Left ventricle myocardium superior (tissue), 1 donor: ENCODE measurements around the gene NUP210. TPM values are rescaled to one million over a fixed set of nuclear protein-coding genes. Genes with fewer than 3 reads are reported as not detected.
A peak's percentile ranks its signal among the peaks of the same experiment; 100 is the strongest.
"Not testable (repeated sequence)": the region's sequence is repeated elsewhere in the genome, so short reads cannot be mapped to it uniquely, and the experiment has no call there.

ENCODE experiments used
- ATAC-seq: fragments of 200-7000 bp; cut with Tn5 transposase; one replicate; pipeline ENCODE4 v1.9.1; 2020; ENCODE audit warnings: mild to moderate bottlenecking, moderate library complexity
- DNase-seq: peaks from one replicate; pipeline ENCODE4 v3.0.0-alpha.2; 2020
- intact Hi-C: fragments of 100-400 bp; cut with micrococcal nuclease; formaldehyde crosslinking; loops from one replicate; pipeline ENCODE4 v1.11.0; 2022
- total RNA-seq: library from RNA; stranded (reverse); fragmentation: NEBNext Ultra II Directional; extraction: Animal tissue kit (Norgen Biotek cat#: 25700); gene quantifications from one replicate; pipeline ENCODE4 v1.2.1, GENCODE V29; 2021
- donor health status: DM: no; HTN: yes; CAD: no; lungs with severe emphysema.

NUP210 gene
- total RNA-seq, 1 donor from 2014 or later: 3.9 TPM

DNA sequence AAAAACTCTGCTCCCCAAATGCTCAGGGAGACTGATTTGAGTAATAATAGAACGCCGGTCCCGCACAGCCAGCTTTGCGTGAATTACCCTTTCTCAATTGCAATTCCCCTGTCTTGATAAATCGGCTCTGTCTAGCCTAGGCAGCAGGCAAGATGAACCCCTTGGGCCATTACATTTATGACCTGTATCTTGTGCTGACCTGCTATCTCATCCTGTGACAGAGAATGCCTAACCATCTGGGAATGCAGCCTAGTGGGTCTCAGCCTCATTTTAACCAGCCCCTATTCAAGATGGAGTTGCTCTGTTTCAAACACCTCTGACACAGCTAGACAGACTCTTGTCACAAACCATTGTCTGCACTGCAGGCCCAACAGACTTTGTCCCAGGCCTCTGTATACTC, 13.8 kb upstream of the NUP210 start:
- DNase-seq: no peak
- ATAC-seq: no peak
- intact Hi-C loops: no loop called here

DNA sequence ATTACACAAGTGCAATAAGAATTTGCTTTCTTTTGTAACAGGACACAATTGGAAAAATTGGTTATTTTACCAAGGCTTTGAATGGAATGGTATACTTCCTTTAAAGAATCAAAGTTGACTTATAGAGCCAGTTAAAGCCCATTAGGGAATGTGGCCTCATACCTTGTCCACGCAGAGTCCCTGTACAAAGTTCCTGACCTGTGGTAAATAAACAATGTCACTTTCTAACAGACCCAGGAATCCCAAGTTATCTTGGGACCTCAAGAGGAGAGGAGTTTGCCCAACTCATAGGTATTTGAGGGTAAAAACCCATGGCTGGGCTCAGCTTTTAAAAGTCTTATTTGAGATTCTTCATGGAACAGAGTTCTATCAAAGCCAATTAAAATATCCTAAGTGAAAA, 12.0 kb upstream of the NUP210 start:
- intact Hi-C loops: no loop called here

DNA sequence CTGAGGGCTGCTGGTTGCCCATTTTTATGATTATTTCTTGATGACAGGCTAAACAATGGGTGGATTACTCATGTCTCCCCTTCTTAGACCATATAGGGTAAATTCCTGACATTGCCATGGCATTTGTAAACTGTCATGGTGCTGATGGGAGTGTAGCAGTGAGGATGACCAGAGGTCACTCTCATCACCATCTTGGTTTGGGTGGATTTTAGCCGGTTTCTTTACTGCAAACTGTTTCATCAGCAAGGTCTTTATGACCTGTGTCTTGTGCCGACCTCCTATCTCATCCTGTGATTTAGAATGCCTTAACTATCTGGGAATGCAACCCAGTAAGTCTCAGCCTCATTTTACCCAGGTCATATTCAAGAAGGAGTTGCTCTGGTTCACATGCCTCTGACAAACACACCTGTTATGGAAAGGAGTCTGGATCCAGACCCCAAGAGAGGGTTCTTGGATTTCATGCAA, 10.3 kb upstream of the NUP210 start:
- ATAC-seq, DNase-seq, intact Hi-C loops: not testable (repeated sequence)

More for the DNA sequence above, 12.0 kb upstream of the NUP210 start:
- DNase-seq (no peak), ATAC-seq (no peak)

DNA sequence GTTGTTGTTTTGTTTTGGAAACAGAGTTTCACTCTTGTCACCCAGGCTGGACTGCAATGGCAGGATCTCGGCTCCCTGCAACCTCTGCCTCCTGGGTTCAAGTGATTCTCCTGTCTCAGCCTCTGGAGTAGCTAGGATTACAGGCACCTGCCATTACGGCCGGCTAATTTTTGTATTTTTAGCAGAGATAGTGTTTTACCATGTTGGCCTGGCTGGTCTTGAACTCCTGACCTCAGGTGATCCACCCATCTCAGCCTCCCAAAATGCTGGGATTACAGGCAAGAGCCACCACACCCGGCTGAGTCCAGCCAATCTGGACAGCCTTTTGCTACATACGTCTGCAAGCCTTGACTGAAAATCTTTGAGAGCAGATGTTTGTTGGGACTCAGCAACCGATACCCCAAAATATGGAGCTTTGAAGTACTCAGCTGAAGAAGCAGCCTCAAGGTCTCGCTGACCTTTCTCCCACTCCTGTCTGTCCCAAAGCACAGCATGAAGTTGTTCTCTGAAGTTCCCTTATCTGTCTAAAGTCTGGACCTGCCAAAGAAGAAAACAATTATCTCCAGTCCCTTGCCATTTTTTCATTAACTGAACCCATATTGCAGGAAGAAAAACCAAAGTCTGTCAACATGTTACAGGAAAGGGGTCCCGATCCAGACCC, 9.6 kb upstream of the NUP210 start:
- DNase-seq: no peak
- ATAC-seq: no peak
- intact Hi-C loops: no loop called here

DNA sequence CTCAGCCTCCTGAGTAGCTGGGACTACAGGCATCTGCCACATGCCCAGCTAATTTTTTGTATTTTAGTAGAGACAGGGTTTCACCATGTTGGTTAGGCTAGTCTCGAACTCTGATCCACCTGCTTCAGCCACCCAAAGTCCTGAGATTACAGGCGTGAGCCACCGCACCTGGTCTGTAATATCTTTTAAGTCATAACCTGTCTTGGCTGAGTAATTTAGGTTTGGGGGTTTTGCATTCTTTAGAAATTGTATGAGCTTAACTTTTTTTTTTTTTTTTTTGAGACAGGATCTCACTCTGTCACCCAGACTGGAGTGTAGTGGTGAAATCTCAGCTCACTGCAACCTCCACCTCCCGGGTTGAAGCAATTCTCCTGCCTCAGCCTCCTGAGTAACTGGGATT, 8.6 kb upstream of the NUP210 start:
- intact Hi-C loops, ATAC-seq, DNase-seq: not testable (repeated sequence)

DNA sequence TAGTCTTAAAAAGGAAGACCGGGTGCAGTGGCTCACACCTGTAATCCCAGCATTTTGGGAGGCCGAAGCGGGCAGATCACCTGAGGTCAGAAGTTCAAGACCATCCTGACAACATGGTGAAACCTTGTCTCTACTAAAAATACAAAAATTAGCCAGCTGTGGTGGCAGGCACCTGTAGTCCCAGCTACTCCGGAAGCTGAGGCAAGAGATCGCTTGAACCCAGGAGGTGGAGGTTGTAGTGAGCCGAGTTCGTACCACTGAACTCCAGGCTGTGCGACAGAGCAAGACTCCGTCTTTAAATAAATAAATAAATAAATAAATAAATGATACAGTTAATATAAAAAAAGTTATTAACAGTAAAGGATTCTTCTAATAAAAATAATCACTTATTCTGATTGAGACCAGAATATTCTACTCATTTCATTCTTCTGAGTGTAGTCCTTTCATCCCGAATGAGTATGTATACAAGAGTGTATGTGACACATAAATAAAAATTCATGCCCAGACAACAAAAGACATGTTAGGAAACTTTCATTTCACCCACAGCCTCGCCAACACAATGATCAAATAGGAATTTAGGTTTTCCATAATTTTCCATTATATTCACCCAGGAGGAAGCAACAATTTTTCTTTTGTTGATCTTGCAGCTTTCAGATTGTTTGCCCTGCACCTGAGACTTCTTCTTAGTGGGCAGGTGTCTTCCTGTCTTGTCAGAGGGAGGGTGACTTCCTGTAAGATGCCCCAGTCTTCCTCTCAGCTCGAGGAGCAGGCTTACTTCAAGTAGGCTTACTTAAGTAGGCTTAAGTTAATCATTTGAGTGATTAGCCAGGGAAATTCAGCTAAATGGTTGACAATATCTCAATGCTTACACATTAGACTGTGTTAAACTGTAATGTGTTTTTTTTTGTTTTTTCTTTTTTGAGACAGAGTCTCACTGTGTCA, 7.8 kb upstream of the NUP210 start:
- intact Hi-C loops: no loop called here
- ATAC-seq (no peak), DNase-seq (no peak)

DNA sequence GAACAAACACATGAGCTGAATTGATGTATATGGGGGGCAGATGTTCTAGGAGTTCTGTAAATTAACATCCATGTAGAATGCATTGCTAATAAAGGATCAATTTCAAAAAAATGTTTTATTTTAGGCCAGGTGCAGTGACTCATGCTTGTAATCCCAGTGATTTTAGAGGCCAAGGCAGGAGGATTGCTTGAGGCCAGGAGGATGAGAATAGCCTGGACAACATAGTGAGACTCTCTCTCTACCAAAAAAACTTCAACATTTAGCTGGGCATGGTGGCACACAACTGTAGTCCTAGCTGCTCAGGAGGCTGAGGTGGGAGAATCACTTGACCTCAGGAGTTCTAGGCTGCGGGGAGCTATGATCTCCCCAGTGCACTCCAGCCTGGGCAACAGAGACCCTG, 6.5 kb upstream of the NUP210 start:
- intact Hi-C loops: no loop called here
- ATAC-seq (no peak), DNase-seq (no peak)

DNA sequence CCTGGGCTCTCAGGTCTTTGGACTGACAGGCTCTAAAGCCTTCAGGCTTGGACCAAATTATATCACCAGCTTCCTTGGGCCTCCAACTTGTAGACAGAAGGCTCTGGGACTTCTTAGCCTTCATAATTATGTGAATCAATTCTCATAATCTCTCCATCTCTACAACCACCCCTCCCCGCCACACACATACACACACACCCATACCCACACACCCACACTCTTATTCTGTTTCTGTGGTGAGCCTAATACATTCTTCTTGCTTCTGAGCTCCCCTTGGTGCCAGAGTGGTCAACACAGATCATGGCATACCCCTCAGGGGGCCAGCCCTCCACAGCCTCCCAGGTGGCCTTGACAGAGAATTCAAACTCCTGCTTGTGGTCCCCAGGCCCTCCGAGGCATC, 5.6 kb upstream of the NUP210 start:
- ATAC-seq (no peak), DNase-seq (no peak)
- intact Hi-C loops: no loop called here

DNA sequence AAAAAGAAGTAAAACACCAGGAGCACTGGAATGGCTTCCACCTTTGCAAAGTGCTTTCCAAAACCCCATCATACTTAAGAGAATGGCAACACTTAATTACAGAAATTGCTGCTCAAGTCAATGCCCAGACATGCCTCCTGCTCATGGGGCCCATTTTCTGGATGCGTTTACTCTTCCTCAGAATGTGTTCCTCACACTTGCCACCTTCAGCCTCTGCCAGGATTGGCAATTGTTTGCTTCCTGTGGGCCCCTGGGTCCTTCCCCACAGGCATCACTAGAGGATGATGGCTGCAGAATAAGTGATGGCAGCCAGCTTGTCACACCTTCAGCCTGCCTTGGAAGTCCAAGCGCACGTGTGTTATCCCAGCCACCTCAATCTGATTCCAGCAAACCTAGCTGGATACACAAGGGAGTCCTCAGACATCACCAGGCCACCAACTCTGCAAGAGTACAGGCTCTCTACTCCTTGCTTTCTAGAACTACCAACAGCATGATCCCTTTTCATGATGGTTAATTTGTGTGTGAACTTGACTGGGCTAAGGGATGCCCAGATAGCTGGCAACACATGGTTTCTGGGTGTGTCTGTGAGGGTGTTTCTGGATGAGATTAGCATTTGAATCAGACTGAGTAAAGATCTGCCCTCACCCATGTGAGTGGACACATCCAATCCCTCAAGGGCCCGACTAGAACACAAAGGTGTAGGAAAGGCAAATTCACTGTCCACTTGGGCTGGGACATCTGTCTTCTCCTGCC, 4.9 kb upstream of the NUP210 start:
- DNase-seq (no peak), ATAC-seq (no peak)
- intact Hi-C loops: no loop called here

DNA sequence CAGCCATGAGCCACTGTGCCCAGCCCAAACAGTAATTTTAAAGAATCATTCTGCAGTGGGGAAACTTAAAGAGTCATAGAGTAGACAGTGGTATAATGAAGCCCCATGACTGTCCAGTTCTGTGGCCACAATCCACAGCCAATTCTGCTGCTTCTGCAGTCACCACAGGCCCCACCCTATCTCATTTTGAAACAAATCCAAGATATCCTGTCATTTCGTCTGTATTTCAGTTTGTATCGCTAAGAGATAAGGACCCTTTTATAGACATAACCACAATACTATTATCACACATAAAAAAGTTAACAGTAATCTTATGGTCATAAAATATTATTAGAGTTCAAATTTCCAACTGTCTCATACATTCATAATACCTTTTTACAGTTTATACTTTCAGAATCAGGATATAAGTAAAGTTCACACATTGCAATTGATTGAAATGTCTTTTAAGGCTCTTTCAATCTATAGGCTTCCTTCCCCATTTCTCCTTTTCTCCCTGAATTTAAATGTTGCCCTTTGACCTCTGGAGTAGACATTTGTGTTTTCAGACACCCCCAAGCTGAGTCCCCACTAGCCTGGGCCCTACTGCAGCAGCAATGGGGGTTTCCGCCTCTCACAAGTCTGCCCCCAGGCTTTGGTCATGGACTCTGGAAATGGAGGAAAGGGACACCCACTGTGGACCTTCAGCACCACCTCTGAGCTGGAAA, 4.2 kb upstream of the NUP210 start:
- intact Hi-C loops: no loop called here
- ATAC-seq: no peak
- no peak for DNase-seq

DNA sequence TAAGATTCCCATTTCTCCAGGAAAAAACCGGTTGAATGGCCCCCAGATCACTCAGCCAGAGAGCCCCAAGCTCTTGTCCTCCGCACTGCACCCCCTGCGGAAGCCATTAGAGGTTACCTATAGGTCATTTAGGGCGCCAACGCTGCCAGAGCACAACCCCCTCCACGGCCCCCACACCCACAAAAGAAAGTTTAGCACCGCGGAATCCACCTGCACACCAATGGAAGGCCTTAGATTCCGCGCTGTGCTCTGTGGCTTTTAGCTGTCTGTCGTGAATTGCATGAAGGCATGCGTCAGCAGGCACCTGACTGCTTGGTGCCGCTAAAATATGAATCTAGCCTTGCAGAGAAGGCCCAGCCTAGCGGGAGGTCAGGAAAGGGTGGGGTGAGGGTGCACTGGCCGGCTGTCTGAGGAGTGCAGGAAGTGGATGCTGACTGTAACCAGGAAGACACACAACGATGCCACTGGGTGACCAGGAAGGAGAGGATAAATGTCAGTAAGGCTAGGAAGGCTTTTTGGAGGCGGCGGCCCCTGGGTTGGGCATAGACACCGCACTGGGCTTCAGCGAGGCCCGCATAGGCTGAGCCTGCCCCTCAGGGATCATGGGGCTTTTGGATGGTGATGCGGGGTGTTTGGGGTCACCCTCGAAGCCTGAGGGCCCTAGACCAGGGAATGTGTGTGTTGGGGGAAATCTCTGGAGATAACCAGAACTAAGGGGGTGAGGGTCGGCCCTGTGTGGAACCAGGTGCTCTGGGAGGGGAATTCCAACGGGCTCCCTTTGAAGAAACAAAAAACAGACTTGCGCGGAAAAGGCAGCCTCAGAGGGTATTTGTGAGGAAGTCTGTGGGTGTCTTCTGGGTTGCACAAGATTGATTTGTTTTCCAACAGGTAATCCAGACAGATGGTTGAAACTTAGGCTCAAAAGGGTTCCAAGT, 976 bp upstream of the NUP210 start:
- intact Hi-C loops: no loop called here
- DNase-seq: no peak
- ATAC-seq: peak; percentile 19

DNA sequence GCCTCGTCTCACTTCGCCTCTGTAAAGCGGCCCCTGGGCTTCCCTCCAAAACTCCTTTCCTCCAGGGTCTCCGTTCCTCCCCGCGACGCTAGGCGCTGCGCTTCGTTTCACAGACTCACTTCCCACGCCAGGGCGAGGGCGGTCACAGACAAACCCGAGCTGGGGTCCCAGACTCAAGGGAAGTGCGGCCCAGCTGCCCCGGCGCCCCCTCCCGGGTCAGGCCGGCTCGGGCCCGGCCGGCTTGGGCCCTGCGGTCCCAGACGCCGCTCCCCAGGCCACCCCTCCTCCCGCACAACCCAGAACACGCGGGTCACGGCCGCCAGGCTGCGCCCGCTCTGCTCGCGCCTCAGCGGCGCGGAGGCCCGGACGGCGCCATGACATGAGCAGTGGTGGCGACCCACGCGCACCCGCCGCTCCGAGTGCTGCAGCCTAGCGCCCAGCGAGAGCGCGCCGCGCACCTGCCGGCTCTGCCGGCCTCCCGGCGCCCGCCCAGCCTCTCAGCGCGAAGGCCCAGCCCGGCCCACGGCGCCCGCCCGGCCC, 547 bp downstream of the NUP210 start:
- peak; percentile 88 for ATAC-seq
- intact Hi-C loops: no loop called here

DNA sequence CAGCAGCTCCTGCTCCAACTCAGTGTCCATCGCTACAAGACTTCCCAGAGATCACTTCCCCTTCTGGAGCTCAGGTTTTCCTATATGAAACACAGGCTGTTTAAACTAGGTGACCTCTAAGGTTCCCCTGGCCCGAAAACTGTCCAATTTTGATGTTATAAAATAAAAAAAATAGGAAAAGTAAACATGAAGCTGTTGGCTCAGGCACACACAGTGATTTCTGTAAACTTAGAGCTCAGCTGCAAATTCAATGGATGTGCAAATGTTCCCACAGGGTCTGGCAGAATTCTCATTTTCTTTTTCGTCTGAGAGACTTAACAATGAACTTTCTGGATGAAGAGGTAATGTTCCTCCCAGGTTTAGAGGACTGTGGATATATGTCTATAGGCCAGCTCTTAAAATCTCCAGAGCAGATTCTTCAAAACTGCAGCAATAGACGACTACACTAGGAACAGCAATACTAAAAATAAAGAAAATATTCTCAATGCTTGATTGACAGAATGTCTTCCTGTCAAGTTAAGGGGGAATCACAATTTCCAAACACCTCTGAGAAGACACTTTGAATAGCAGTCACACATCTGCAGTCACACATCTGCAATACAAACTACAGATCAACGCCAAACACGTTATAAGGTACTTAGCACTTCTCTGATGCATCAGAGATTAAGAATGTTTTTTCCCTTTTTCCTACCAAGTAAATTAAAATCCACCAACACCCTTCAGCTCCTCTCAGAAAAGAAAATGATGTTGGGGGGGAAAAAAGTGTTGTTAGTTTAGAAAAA, 2.8 kb downstream of the NUP210 start:
- DNase-seq (no peak), ATAC-seq (no peak)
- intact Hi-C loops: no loop called here

More for the DNA sequence above, 547 bp downstream of the NUP210 start:
- peak; percentile 69 for DNase-seq

DNA sequence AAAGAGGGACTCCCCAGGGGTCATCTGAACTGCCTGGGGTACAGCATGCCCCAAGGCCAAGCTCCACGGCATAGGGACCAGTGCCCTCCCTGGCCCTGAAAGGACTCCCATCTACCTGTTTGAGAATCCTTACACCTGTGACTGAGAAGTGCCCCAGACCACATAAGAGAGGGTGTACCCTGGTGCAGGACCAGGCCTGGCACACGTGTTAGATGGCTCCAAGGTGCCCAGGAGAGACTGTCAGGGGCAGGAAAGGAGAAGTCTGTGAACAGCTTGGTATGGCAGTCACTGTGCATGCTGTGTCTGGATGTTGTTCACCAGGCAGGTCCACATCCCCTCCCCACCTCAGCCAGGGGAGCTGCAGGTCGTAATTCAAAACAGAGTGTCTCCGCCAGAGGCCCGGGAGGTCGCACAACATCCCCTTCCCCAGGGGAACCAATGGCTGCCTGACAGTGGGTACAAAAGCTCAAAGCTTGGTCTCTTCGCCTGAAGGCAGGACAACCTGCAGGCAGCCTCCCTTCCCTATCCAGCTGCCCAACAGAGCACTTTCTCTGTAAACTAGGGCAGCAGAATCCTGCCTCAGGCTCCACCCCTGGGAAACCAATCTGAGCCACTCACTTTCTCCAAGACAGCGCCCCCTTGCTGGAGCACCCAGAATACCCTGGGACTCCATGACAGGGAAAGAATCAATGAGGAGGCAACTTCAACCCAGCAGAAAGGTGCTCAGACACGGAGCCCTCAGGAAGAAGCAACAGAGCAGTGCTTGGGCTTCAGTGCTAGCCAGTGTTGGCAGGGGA, 3.9 kb downstream of the NUP210 start:
- no peak for ATAC-seq
- no peak for DNase-seq
- intact Hi-C loops: no loop called here

DNA sequence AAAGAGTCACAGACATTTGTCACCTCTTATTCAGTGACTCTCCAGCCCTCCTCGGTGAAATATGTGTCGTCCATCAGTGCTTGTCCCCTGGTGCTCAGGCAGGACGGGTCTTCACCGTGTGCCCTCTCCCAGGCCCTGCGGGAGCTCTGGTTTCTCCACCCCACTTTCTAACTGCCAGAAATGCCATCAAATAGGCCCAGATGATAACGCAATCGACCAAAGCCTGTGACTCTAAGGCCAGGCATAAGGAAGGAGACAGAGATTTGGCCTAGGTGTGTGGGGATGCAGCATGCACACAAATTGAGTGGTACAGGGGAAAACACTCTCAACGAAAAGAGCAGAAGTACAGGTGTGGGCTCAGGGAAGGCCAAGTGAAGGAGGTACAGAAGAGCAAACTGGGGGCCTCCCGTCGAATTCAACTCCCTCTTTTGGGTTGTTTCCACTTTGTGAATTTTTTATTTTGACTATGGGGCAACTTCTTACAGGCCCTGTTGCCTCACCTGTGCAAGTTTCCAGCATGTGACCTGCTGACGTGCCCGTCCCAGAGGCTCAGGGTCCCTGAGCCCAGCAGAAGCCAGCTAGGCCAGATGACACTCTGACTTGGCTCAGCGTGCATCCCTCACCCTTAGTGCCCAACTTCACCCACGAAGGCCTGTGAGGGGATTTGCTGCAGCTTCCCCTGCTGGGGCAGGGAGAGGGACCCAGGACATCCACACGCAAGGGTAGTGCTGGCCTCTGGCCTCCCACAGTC, 4.7 kb downstream of the NUP210 start:
- ATAC-seq (no peak), DNase-seq (no peak)
- intact Hi-C loops: no loop called here
